ENCODE data around the gene MYLK4.

DNA sequence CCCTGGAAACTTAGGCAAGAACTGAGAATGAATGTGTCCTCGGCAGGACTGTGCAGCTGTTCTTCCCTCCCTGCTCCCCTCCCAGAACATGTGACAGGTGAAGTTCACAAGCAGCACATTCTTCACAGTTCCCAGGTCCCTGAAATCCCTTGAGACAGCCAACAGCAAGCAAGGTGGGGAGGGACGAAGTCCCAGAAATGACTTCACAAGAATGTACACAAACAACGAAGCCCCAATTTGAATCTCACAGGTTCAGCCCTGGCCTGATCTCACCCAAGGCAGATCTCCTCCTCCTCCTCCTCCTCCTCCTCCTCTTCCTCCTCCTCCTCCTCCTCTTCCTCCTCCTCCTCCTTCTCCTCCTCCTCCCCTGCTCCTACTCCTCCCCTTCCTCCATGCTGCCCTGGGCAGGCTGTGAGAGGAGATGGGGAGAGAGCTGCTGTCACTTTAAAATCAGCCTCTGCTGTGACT lies 46.9 kb upstream of the MYLK4 start:
- TF ChIP-seq, protein P1, sequence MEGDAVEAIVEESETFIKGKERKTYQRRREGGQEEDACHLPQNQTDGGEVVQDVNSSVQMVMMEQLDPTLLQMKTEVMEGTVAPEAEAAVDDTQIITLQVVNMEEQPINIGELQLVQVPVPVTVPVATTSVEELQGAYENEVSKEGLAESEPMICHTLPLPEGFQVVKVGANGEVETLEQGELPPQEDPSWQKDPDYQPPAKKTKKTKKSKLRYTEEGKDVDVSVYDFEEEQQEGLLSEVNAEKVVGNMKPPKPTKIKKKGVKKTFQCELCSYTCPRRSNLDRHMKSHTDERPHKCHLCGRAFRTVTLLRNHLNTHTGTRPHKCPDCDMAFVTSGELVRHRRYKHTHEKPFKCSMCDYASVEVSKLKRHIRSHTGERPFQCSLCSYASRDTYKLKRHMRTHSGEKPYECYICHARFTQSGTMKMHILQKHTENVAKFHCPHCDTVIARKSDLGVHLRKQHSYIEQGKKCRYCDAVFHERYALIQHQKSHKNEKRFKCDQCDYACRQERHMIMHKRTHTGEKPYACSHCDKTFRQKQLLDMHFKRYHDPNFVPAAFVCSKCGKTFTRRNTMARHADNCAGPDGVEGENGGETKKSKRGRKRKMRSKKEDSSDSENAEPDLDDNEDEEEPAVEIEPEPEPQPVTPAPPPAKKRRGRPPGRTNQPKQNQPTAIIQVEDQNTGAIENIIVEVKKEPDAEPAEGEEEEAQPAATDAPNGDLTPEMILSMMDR (IDR thresholded peaks at IDR 0.05), result no peak
- no peak for TF ChIP-seq POLR2A (IDR thresholded peaks at IDR 0.05)
- no peak for TF ChIP-seq EP300 (IDR thresholded peaks at IDR 0.05)
